NCI-H2171 treated with DMSO at 0.1 percent for 48 hours (cell line): ENCODE data around the gene SETX.

Source experiments
- DNase-seq: peaks from one replicate; lab custom pipeline; 2025; lab: John Stamatoyannopoulos, UW

Gene SETX

GRCh38 chr9:132214027-132214622 lies 140.7 kb downstream of the SETX start:
- peak; percentile 99 for DNase-seq

- DNase-seq: no peak
Measured at GRCh38 chr9:132211570-132211969, 143.2 kb downstream of the SETX start.
